ENCODE data around the gene C3orf20.

The C3orf20 gene

GRCh38 chr3:14789640-14790285 lies 114.8 kb downstream of the C3orf20 start:
- no peak overlapping the region for H3K4me3 ChIP-seq (ENCODE audit: low read depth, low read length)
- no peak for DNase-seq (ENCODE audit: low read depth)
- TF ChIP-seq MAX (IDR thresholded peaks at IDR 0.05; ENCODE audit: low read depth, low read length), result no peak
- no peak for TF ChIP-seq POLR2A (IDR thresholded peaks at IDR 0.05; ENCODE audit: extremely low read depth, insufficient read length)
- no peak for TF ChIP-seq MYC (IDR thresholded peaks at IDR 0.05; ENCODE audit: low read depth, low read length)
- no peak for TF ChIP-seq CTCF (IDR thresholded peaks at IDR 0.05; ENCODE audit: low read depth, low read length)

- TF ChIP-seq MAX (IDR thresholded peaks at IDR 0.05; ENCODE audit: low read depth, low read length) (peak; percentile 52), CTCF (IDR thresholded peaks at IDR 0.05; ENCODE audit: low read depth, low read length) (peak; percentile 87), MYC (IDR thresholded peaks at IDR 0.05; ENCODE audit: low read depth, low read length) (no peak; the same call in 1 of the 2 replicates), POLR2A (IDR thresholded peaks at IDR 0.05; ENCODE audit: extremely low read depth, insufficient read length) (no peak)
- peak; percentile 56 for DNase-seq (ENCODE audit: low read depth)
- H3K4me3 ChIP-seq (ENCODE audit: low read depth, low read length), result no peak overlapping the region
These were observed 116.5 kb downstream of the C3orf20 start for GRCh38 chr3:14791343-14791945.

- H3K4me3 ChIP-seq (ENCODE audit: low read depth, low read length), result no peak overlapping the region
- DNase-seq (ENCODE audit: low read depth), result no peak
- TF ChIP-seq MAX (IDR thresholded peaks at IDR 0.05; ENCODE audit: low read depth, low read length), result no peak
- TF ChIP-seq CTCF (IDR thresholded peaks at IDR 0.05; ENCODE audit: low read depth, low read length), result no peak
- no peak for TF ChIP-seq MYC (IDR thresholded peaks at IDR 0.05; ENCODE audit: low read depth, low read length)
- TF ChIP-seq POLR2A (IDR thresholded peaks at IDR 0.05; ENCODE audit: extremely low read depth, insufficient read length), result no peak
These were observed 117.8 kb downstream of the C3orf20 start for GRCh38 chr3:14792691-14793121.

GRCh38 chr3:14793126-14793857 lies 118.4 kb downstream of the C3orf20 start:
- DNase-seq (ENCODE audit: low read depth), result no peak
- TF ChIP-seq MAX (IDR thresholded peaks at IDR 0.05; ENCODE audit: low read depth, low read length), result no peak
- no peak for TF ChIP-seq MYC (IDR thresholded peaks at IDR 0.05; ENCODE audit: low read depth, low read length)
- no peak for TF ChIP-seq CTCF (IDR thresholded peaks at IDR 0.05; ENCODE audit: low read depth, low read length)
- TF ChIP-seq POLR2A (IDR thresholded peaks at IDR 0.05; ENCODE audit: extremely low read depth, insufficient read length), result no peak
- no peak overlapping the region for H3K4me3 ChIP-seq (ENCODE audit: low read depth, low read length)

GRCh38 chr3:14793858-14794234 lies 118.9 kb downstream of the C3orf20 start:
- DNase-seq (ENCODE audit: low read depth), result no peak
- H3K4me3 ChIP-seq (ENCODE audit: low read depth, low read length), result no peak overlapping the region
- TF ChIP-seq MYC (IDR thresholded peaks at IDR 0.05; ENCODE audit: low read depth, low read length) (no peak), CTCF (IDR thresholded peaks at IDR 0.05; ENCODE audit: low read depth, low read length) (no peak), POLR2A (IDR thresholded peaks at IDR 0.05; ENCODE audit: extremely low read depth, insufficient read length) (no peak), MAX (IDR thresholded peaks at IDR 0.05; ENCODE audit: low read depth, low read length) (no peak)
